SK-N-SH (cell line): ENCODE results near the gene KANK4. TPM values are rescaled to one million over a fixed set of nuclear protein-coding genes. Genes with fewer than 3 reads are reported as not detected.
A peak's percentile ranks its signal among the peaks of the same experiment; 100 is the strongest.

Experiments used
- CTCF ChIA-PET: fragments of 300-600, 350-600 bp; formaldehyde crosslinking; extraction: SDS; loops from one replicate; lab custom pipeline; 2021; lab: Yijun Ruan, JAX
- POLR2A ChIA-PET: fragments of 350-600 bp; sonication (Branson Sonifier 250); formaldehyde crosslinking; extraction: SDS; loops from one replicate; lab custom pipeline; 2020; ENCODE audit warnings: antibody characterized with exemption, inconsistent platforms; lab: Yijun Ruan, JAX
- DNase-seq: peaks from one replicate; pipeline ENCODE4 v3.0.0; 2012
- H2AFZ ChIP-seq: fragments of 200-600 bp; sonication (generic); 2 replicates; pipeline ENCODE4 v1.8.1; 2016; ENCODE audit warnings: antibody characterized with exemption, mild to moderate bottlenecking, low read depth
- H3F3A ChIP-seq: fragments of 200-600 bp; sonication (generic); replicated peaks from 2 replicates; pipeline ENCODE3; 2016; ENCODE audit warnings: antibody characterized with exemption, mild to moderate bottlenecking; ENCODE audit not compliant: insufficient read depth
- H3K27ac ChIP-seq, 2 experiments: fragments of 200-500 bp in 1 of 2; fragments of 200-600 bp in 1 of 2; sonication (Bioruptor generic) in 1 of 2; sonication (generic), shearing (Covaris generic) in 1 of 2; 2 replicates each; pipeline versions ENCODE4 v1.5.1 to v1.6.1; 2014 to 2016; ENCODE audit warnings: low read depth in 2 of 2, inconsistent platforms in 1 of 2, low read length in 1 of 2, mild to moderate bottlenecking in 1 of 2, mixed read lengths in 1 of 2
- H3K27me3 ChIP-seq: fragments of 200-600 bp; sonication (generic), shearing (Covaris generic); 2 replicates; pipeline ENCODE4 v1.6.1; 2016; ENCODE audit warnings: mixed run types; ENCODE audit not compliant: insufficient read depth
- H3K36me3 ChIP-seq, 2 experiments: fragments of 200-500 bp in 1 of 2; fragments of 200-600 bp in 1 of 2; sonication (Bioruptor generic) in 1 of 2; sonication (generic) in 1 of 2; replicated peaks in 1 of 2; 2 replicates each; pipeline versions ENCODE3 to v1.5.1; 2014 to 2016; ENCODE audit warnings: low read length in 1 of 2, mild to moderate bottlenecking in 1 of 2; ENCODE audit not compliant: insufficient read depth in 2 of 2, control insufficient read depth in 1 of 2
- H3K4me1 ChIP-seq, 2 experiments: fragments of 200-500 bp in 1 of 2; fragments of 200-600 bp in 1 of 2; sonication (Bioruptor generic) in 1 of 2; sonication (generic), shearing (Covaris generic) in 1 of 2; 2 replicates each; pipeline versions ENCODE4 v1.5.1 to v1.6.1; 2014 to 2016; ENCODE audit warnings: low read depth in 1 of 2, low read length in 1 of 2, mixed run types in 1 of 2; ENCODE audit not compliant: insufficient read depth in 2 of 2, control insufficient read depth in 1 of 2
- H3K4me2 ChIP-seq: fragments of 200-600 bp; sonication (generic), shearing (Covaris generic); 2 replicates; pipeline ENCODE4 v1.6.1; 2017; ENCODE audit warnings: mixed run types
- H3K4me3 ChIP-seq, 2 experiments: fragments of 200-500 bp in 1 of 2; fragments of 200-600 bp in 1 of 2; sonication (Bioruptor generic) in 1 of 2; sonication (generic), shearing (Covaris generic) in 1 of 2; 2 replicates each; pipeline versions ENCODE4 v1.5.1 to v1.8.1; 2014 to 2016; ENCODE audit warnings: low read depth in 2 of 2, inconsistent platforms in 1 of 2, low read length in 1 of 2, mild to moderate bottlenecking in 1 of 2, mixed read lengths in 1 of 2, moderate library complexity in 1 of 2
- H3K79me2 ChIP-seq: fragments of 200-600 bp; sonication (generic); 2 replicates; pipeline ENCODE4 v1.8.1; 2017; ENCODE audit warnings: mild to moderate bottlenecking; ENCODE audit not compliant: insufficient read depth
- H3K9ac ChIP-seq: fragments of 200-600 bp; sonication (generic); 2 replicates; pipeline ENCODE4 v1.6.1; 2017; ENCODE audit warnings: mixed run types
- H3K9me2 ChIP-seq: fragments of 200-600 bp; sonication (generic); 2 replicates; pipeline ENCODE4 v1.6.1; 2017; ENCODE audit warnings: mixed run types
- H3K9me3 ChIP-seq: fragments of 200-600 bp; sonication (generic); 2 replicates; pipeline ENCODE4 v1.6.1; 2017; ENCODE audit warnings: mixed run types, mild to moderate bottlenecking, moderate library complexity
- H4K20me1 ChIP-seq: fragments of 200-600 bp; sonication (generic); 2 replicates; pipeline ENCODE4 v1.6.1; 2017; ENCODE audit warnings: mild to moderate bottlenecking, mixed run types; ENCODE audit not compliant: insufficient read depth
- CHD2 ChIP-seq: fragments of 150-350 bp; IDR thresholded peaks from 2 replicates; pipeline ENCODE4 v1.6.1; 2018; ENCODE audit warnings: low read length; ENCODE audit not compliant: partially characterized antibody
- ELF1 ChIP-seq: IDR thresholded peaks from 2 replicates; pipeline ENCODE4 v1.4.0; 2012
- EP300 ChIP-seq, 2 experiments: IDR thresholded peaks; 2 replicates each; pipeline versions ENCODE4 v1.4.0 to v1.6.1; 2012; ENCODE audit warnings: borderline replicate concordance in 1 of 2, low read depth in 1 of 2, low read length in 1 of 2
- FOSL2 ChIP-seq: IDR thresholded peaks from 2 replicates; pipeline ENCODE4 v1.4.0; 2012; ENCODE audit warnings: low read depth, mild to moderate bottlenecking, moderate library complexity, borderline replicate concordance
- FOXM1 ChIP-seq: IDR thresholded peaks from 2 replicates; pipeline ENCODE4 v1.4.0; 2012; ENCODE audit warnings: low read depth, mild to moderate bottlenecking
- GABPA ChIP-seq: IDR thresholded peaks from 2 replicates; pipeline ENCODE4 v1.4.0; 2012; ENCODE audit warnings: low read depth, mild to moderate bottlenecking
- GATA2 ChIP-seq: sonication (generic); formaldehyde crosslinking; IDR thresholded peaks from 2 replicates; pipeline ENCODE4 v1.5.0; 2020; ENCODE audit warnings: mild to moderate bottlenecking, missing genetic modification reagents
- JUND ChIP-seq: IDR thresholded peaks from 2 replicates; pipeline ENCODE4 v1.4.0; 2012
- MEF2A ChIP-seq: IDR thresholded peaks from 2 replicates; pipeline ENCODE4 v1.4.0; 2012; ENCODE audit warnings: low read depth, borderline replicate concordance
- RCOR1 ChIP-seq: fragments of 150-350 bp; IDR thresholded peaks from 2 replicates; pipeline ENCODE4 v1.6.1; 2017; ENCODE audit warnings: antibody characterized with exemption, low read length
- SMC3 ChIP-seq: IDR thresholded peaks from 2 replicates; pipeline ENCODE4 v1.6.1; 2012; ENCODE audit warnings: low read depth, low read length, improper control_type of control experiment
- TAF1 ChIP-seq: IDR thresholded peaks from 2 replicates; pipeline ENCODE4 v1.6.1; 2012; ENCODE audit warnings: low read depth, mild to moderate bottlenecking, low read length, moderate library complexity, borderline replicate concordance
- TEAD4 ChIP-seq: IDR thresholded peaks from 2 replicates; pipeline ENCODE4 v1.4.0; 2012; ENCODE audit warnings: mild to moderate bottlenecking, borderline replicate concordance; ENCODE audit not compliant: insufficient read depth
- WGBS: methylation state at CpG from one replicate; pipeline ENCODE4 v1.1.6; 2017; ENCODE audit warnings: low lambda C conversion rate; 5-methylcytosine and 5-hydroxymethylcytosine counted together
- polyA plus RNA-seq, 3 experiments: library from polyadenylated mRNA; depleted of rRNA; stranded (reverse); fragments of >200 nt; gene quantifications; 2 replicates each; pipeline ENCODE4 v1.2.3, GENCODE V29; 2012
- TF ChIP-seq, protein P1 (sequence below): IDR thresholded peaks from 2 replicates; pipeline ENCODE4 v1.6.1; 2012; ENCODE audit warnings: mild to moderate bottlenecking, low read depth, low read length, moderate library complexity
- TF ChIP-seq, protein P2 (sequence below): IDR thresholded peaks from 2 replicates; pipeline ENCODE4 v1.4.0; 2012; ENCODE audit warnings: low read depth, borderline replicate concordance
- TF ChIP-seq, protein P3 (sequence below): IDR thresholded peaks from 2 replicates; pipeline ENCODE4 v1.4.0; 2012; ENCODE audit warnings: low read depth
- TF ChIP-seq, protein P4 (sequence below): IDR thresholded peaks from 2 replicates; pipeline ENCODE4; 2012
- TF ChIP-seq, protein P5 (sequence below): fragments of 150-350 bp; IDR thresholded peaks from 2 replicates; pipeline ENCODE4 v1.6.1; 2016; ENCODE audit warnings: mild to moderate bottlenecking, low read depth, low read length

KANK4 gene
- polyA plus RNA-seq, 1 of the 3 experiments (the other 2 are of a cell fraction) = not detected

DNA sequence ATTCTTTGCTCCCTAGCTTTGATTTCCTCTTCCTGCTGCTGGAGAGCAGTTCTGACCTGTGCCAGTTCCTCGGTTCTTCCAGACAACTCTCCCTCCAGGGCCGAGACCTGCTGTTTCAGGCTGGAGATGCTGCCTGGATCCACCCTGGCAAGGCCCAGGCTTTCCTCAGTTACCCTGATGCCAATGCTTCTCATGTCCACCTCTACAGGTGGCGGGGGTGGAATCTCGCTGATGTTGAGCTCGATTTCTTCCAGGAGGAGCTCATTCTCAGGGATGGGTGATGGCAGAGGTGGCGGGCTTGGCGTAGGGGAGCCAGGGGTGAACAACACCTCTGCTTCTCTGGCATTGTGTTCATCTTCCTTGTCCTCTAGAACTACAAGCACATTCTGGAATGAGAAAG lies 45.3 kb downstream of the KANK4 start:
- Histone ChIP-seq H3F3A (no peaks in the 10 kb centered on the region), H3K27me3 (no peaks in the 10 kb centered on the region), H3K4me1 (peaks cover 6 to 28% of the 10 kb centered on the region in 2 experiments; a peak in 3 of 4 replicates), H2AFZ (no peak overlapping the region), H3K9me3 (no peaks in the 10 kb centered on the region), H3K36me3 (no peaks in the 10 kb centered on the region), H3K79me2 (no peaks in the 10 kb centered on the region), H3K4me2 (no peak overlapping the region), H3K9me2 (no peaks in the 10 kb centered on the region), H3K4me3 (no peak overlapping the region), H3K9ac (no peak overlapping the region), H3K27ac (no peak overlapping the region), H4K20me1 (no peaks in the 10 kb centered on the region)
- WGBS = 60% methylated on average over 6 of the region's 7 CpGs
- TF ChIP-seq, protein P1, sequence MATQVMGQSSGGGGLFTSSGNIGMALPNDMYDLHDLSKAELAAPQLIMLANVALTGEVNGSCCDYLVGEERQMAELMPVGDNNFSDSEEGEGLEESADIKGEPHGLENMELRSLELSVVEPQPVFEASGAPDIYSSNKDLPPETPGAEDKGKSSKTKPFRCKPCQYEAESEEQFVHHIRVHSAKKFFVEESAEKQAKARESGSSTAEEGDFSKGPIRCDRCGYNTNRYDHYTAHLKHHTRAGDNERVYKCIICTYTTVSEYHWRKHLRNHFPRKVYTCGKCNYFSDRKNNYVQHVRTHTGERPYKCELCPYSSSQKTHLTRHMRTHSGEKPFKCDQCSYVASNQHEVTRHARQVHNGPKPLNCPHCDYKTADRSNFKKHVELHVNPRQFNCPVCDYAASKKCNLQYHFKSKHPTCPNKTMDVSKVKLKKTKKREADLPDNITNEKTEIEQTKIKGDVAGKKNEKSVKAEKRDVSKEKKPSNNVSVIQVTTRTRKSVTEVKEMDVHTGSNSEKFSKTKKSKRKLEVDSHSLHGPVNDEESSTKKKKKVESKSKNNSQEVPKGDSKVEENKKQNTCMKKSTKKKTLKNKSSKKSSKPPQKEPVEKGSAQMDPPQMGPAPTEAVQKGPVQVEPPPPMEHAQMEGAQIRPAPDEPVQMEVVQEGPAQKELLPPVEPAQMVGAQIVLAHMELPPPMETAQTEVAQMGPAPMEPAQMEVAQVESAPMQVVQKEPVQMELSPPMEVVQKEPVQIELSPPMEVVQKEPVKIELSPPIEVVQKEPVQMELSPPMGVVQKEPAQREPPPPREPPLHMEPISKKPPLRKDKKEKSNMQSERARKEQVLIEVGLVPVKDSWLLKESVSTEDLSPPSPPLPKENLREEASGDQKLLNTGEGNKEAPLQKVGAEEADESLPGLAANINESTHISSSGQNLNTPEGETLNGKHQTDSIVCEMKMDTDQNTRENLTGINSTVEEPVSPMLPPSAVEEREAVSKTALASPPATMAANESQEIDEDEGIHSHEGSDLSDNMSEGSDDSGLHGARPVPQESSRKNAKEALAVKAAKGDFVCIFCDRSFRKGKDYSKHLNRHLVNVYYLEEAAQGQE = no peak
- no peak for TF ChIP-seq GABPA
- no peak for TF ChIP-seq CHD2
- TF ChIP-seq SMC3 = no peak
- TF ChIP-seq, protein P2, sequence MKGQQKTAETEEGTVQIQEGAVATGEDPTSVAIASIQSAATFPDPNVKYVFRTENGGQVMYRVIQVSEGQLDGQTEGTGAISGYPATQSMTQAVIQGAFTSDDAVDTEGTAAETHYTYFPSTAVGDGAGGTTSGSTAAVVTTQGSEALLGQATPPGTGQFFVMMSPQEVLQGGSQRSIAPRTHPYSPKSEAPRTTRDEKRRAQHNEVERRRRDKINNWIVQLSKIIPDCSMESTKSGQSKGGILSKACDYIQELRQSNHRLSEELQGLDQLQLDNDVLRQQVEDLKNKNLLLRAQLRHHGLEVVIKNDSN = no peak
- TF ChIP-seq FOSL2 = no peak
- TF ChIP-seq, protein P3, sequence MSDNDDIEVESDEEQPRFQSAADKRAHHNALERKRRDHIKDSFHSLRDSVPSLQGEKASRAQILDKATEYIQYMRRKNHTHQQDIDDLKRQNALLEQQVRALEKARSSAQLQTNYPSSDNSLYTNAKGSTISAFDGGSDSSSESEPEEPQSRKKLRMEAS = no peak
- POLR2A ChIA-PET = no interaction called here
- CTCF ChIA-PET = interaction anchor here (1.1 to 1.9 kb wide), 4 partner anchors 20 to 133 kb away, joined by 4 to 9 read pairs (median 6); no protein-coding TSS in a partner anchor
- no peak for DNase-seq

DNA sequence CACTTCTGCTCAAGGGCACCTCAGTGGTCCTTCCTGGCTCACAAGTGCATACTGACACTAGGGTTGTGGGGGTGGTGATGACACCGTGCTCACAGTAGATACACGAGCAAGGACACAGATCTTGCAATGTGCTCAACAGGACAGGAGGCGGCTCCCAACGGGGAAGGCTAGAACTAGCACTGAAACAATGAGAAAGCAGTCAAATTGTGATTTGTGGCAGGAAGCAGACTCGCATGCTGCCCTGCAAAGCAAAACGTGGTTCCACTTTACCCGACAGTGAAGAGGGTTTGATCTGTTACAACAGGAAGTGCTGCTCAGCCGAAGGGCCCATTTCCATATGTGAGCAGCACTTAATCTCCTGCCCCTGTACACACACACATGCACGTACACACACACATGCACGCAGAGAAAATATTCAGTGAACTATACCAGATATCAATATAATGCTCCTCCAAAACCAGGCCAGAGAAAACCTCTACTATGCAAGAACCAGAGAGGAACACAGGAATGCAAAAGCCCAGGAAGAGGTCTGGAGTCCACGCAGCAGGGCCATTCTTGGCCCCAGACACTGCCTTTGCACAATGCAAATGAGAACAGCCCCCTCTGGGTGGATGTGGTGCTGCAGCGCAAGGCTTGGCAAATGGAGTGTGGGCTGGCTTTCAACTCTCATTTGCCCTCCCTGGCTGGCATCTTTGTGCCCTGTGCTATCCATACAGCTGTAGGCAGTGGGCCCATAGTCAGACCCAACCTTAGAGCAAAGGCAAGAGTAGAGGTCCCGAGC lies 47.1 kb downstream of the KANK4 start:
- Histone ChIP-seq H3K9ac (no peak overlapping the region), H4K20me1 (no peaks in the 10 kb centered on the region), H3K36me3 (no peaks in the 10 kb centered on the region), H2AFZ (no peak overlapping the region), H3K4me3 (no peak overlapping the region), H3K4me1 (peaks cover 6 to 26% of the 10 kb centered on the region in 2 experiments; a peak in 3 of 4 replicates), H3K27ac (peak overlapping the region in 1 of 2 experiments; percentile 93; a peak in 2 of 4 replicates), H3K27me3 (no peaks in the 10 kb centered on the region), H3K9me2 (no peaks in the 10 kb centered on the region), H3K4me2 (no peak overlapping the region), H3K79me2 (no peaks in the 10 kb centered on the region), H3F3A (no peaks in the 10 kb centered on the region), H3K9me3 (no peaks in the 10 kb centered on the region)
- 64% methylated on average over 13 of the region's 13 CpGs for WGBS
- ChIA-PET CTCF (interaction anchor here (1.3 to 1.9 kb wide), 5 partner anchors 12 to 189 kb away, joined by 3 to 9 read pairs (median 4); no protein-coding TSS in a partner anchor), POLR2A (interaction anchor here (0.6 kb wide), 1 partner anchor 42 kb away, joined by 5 read pairs; no protein-coding TSS in a partner anchor)
- peak; percentile 67 for DNase-seq
- TF ChIP-seq, protein P4, sequence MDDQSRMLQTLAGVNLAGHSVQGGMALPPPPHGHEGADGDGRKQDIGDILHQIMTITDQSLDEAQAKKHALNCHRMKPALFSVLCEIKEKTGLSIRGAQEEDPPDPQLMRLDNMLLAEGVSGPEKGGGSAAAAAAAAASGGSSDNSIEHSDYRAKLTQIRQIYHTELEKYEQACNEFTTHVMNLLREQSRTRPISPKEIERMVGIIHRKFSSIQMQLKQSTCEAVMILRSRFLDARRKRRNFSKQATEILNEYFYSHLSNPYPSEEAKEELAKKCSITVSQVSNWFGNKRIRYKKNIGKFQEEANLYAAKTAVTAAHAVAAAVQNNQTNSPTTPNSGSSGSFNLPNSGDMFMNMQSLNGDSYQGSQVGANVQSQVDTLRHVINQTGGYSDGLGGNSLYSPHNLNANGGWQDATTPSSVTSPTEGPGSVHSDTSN = no peak
- TF ChIP-seq ELF1 (no peak), RCOR1 (no peak), TEAD4 (no peak), FOXM1 (no peak), TAF1 (no peak), MEF2A (no peak), GATA2 (0 out of 2 replicates have a peak, but pooled peaks have one; percentile 13), JUND (no peak), EP300 (IDR thresholded peaks at IDR 0.05; ENCODE audit: borderline replicate concordance in 1 of 2, low read depth in 1 of 2, low read length in 1 of 2) (peak in 1 of 2 experiments; percentile 47; a peak in 1 of 4 replicates)
- TF ChIP-seq, protein P5, sequence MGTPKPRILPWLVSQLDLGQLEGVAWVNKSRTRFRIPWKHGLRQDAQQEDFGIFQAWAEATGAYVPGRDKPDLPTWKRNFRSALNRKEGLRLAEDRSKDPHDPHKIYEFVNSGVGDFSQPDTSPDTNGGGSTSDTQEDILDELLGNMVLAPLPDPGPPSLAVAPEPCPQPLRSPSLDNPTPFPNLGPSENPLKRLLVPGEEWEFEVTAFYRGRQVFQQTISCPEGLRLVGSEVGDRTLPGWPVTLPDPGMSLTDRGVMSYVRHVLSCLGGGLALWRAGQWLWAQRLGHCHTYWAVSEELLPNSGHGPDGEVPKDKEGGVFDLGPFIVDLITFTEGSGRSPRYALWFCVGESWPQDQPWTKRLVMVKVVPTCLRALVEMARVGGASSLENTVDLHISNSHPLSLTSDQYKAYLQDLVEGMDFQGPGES = no peak
